ENCODE results near the gene DHRS3.
"Not testable (repeated sequence)": the region's sequence is repeated elsewhere in the genome, so short reads cannot be mapped to it uniquely, and the experiment has no call there.

The DHRS3 gene

GRCh38 chr1:12573015-12573825 lies 44.8 kb downstream of the DHRS3 start:
- DNase-seq, result no peak

GRCh38 chr1:12572522-12572921 lies 45.5 kb downstream of the DHRS3 start:
- DNase-seq, result no peak

GRCh38 chr1:12570291-12570690 lies 47.7 kb downstream of the DHRS3 start:
- DNase-seq, result no peak

GRCh38 chr1:12568009-12568767 lies 49.8 kb downstream of the DHRS3 start:
- no peak for DNase-seq

GRCh38 chr1:12567288-12567819 lies 50.7 kb downstream of the DHRS3 start:
- DNase-seq, result no peak

- no peak for DNase-seq
Observed at GRCh38 chr1:12566484-12567287, 51.3 kb downstream of the DHRS3 start.

GRCh38 chr1:12565966-12566352 lies 52.1 kb downstream of the DHRS3 start:
- DNase-seq, result no peak

- no peak for DNase-seq
Observed at GRCh38 chr1:12565094-12565965, 52.7 kb downstream of the DHRS3 start.

- not testable (repeated sequence) for DNase-seq
Observed at GRCh38 chr1:12564251-12564650, 53.8 kb downstream of the DHRS3 start.

GRCh38 chr1:12562955-12563576 lies 54.9 kb downstream of the DHRS3 start:
- no peak for DNase-seq

- DNase-seq, result no peak
Observed at GRCh38 chr1:12561121-12561520, 56.9 kb downstream of the DHRS3 start.

GRCh38 chr1:12556957-12557935 lies 60.8 kb downstream of the DHRS3 start:
- DNase-seq, result no peak

GRCh38 chr1:12556368-12556930 lies 61.6 kb downstream of the DHRS3 start:
- DNase-seq, result no peak

GRCh38 chr1:12555411-12556367 lies 62.3 kb downstream of the DHRS3 start:
- DNase-seq, result no peak

- no peak for DNase-seq
Observed at GRCh38 chr1:12554521-12555305, 63.3 kb downstream of the DHRS3 start.

- no peak for DNase-seq
Observed at GRCh38 chr1:12553963-12554362, 64.0 kb downstream of the DHRS3 start.

GRCh38 chr1:12552951-12553921 lies 64.8 kb downstream of the DHRS3 start:
- DNase-seq, result no peak

Measured in stimulated activated CD8-positive, alpha-beta memory T cell treated with anti-CD3 and anti-CD28 coated beads, Interleukin-4, amount 100 ng/mL, for 48 hours (primary cell).